Prostate gland (tissue), 2 donors: ENCODE results near the gene DDAH1. TPM values are rescaled to one million over a fixed set of nuclear protein-coding genes. Genes with fewer than 3 reads are reported as not detected.

Experiments used
- DNase-seq: peaks from one replicate; pipeline ENCODE4 v3.0.0-alpha.2; 2019; ENCODE audit warnings: low spot score
- H3K27ac ChIP-seq, 2 donors: fragments of 200-600 bp; sonication (generic); 2 replicates each; pipeline ENCODE4 v1.5.1; 2017 to 2019
- H3K27me3 ChIP-seq: fragments of 200-600 bp; sonication (generic); replicated peaks from 2 replicates; pipeline ENCODE4 v1.5.1; 2019; ENCODE audit not compliant: insufficient read depth
- H3K36me3 ChIP-seq, 2 donors: fragments of 200-600 bp; sonication (generic); 1 replicate in 1 of 2; 2 replicates in 1 of 2; pipeline versions ENCODE4 v1.5.1 to v1.8.1; 2017 to 2019
- H3K4me1 ChIP-seq: fragments of 200-600 bp; sonication (generic); replicated peaks from 2 replicates; pipeline ENCODE4 v1.5.1; 2019
- H3K4me3 ChIP-seq, 2 donors: fragments of 200-600 bp; sonication (generic); 2 replicates each; pipeline ENCODE4 v1.5.1; 2017 to 2019
- H3K9me3 ChIP-seq: fragments of 200-600 bp; sonication (generic); 2 replicates; pipeline ENCODE4 v1.5.1; 2017
- CTCF ChIP-seq, 4 experiments: fragments of 200-600 bp in 2 of 4; fragments of 450-650 bp in 2 of 4; sonication (generic) in 2 of 4; IDR thresholded peaks; 1 replicate in 3 of 4; 2 replicates in 1 of 4; pipeline ENCODE4 v1.5.1; 2016 to 2019; ENCODE audit warnings: antibody characterized with exemption in 4 of 4, mild to moderate bottlenecking in 2 of 4, moderate library complexity in 2 of 4
- POLR2A ChIP-seq: fragments of 450-650 bp; IDR thresholded peaks from one replicate; pipeline ENCODE4 v1.6.1; 2016; ENCODE audit warnings: antibody characterized with exemption, mild to moderate bottlenecking
- POLR2AphosphoS5 ChIP-seq: sonication (generic); formaldehyde crosslinking; IDR thresholded peaks from one replicate; pipeline ENCODE4 v1.6.1; 2017; ENCODE audit warnings: antibody characterized with exemption
- WGBS: methylation state at CpG from one replicate; pipeline ENCODE4 v1.1.5; 2018; 5-methylcytosine and 5-hydroxymethylcytosine counted together
- intact Hi-C: fragments of 100-400 bp; cut with DNase I; formaldehyde crosslinking; loops from one replicate; pipeline ENCODE4 v1.14.2; 2022
- total RNA-seq, 2 donors: library from RNA; depleted of rRNA; stranded (reverse); fragments of >200 nt; gene quantifications; one replicate each; pipeline ENCODE4 v1.1.0, GENCODE V29; 2016

DDAH1 gene
- total RNA-seq, 2 donors from 2014 or later, result 61.6 to 70.7 TPM

DNA sequence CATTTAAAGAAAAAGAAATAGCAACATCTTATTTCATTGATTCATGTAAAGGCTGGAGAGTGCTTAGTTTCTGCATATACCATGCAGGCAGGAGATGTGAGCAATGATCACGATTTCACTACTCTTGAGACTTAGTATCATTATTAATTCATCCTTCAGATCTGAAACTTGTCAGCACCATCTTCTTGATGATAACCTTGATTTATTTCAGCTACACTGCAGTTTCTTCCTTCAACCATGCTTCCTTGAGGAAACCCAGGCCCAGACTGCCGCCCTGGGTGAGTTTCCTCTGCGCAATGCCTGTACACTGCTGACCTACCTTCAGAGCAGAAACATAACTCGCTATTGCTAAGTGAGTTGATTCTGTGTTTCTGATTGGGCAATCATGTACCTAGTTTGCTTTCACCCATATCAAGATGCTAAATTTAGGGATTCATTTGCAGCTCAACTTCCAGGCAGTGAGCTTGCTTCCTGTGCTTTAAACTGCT is 175.1 kb downstream of the DDAH1 start:
- no peak overlapping the region for H3K4me3 ChIP-seq
- H3K36me3 ChIP-seq, result no peaks in the 10 kb centered on the region
- TF ChIP-seq POLR2A (no peak), CTCF (IDR thresholded peaks at IDR 0.05) (no peak), POLR2AphosphoS5 (no peak)
- 92% methylated on average over 4 of the region's 4 CpGs for WGBS
- DNase-seq, result no peak
- no peaks in the 10 kb centered on the region for H3K4me1 ChIP-seq
- no peaks in the 10 kb centered on the region for H3K27me3 ChIP-seq
- intact Hi-C loops, result no loop called here
- H3K9me3 ChIP-seq, result no peaks in the 10 kb centered on the region
- no peak overlapping the region for H3K27ac ChIP-seq

GRCh38 chr1:85289207-85289847 is 175.6 kb downstream of the DDAH1 start:
- no peaks in the 10 kb centered on the region for H3K36me3 ChIP-seq
- H3K27me3 ChIP-seq, result no peaks in the 10 kb centered on the region
- no peaks in the 10 kb centered on the region for H3K4me1 ChIP-seq
- 84% methylated on average over 9 of the region's 9 CpGs for WGBS
- intact Hi-C loops, result no loop called here
- H3K4me3 ChIP-seq, result no peak overlapping the region
- no peaks in the 10 kb centered on the region for H3K9me3 ChIP-seq
- no peak for DNase-seq
- no peak overlapping the region for H3K27ac ChIP-seq
- no peak for TF ChIP-seq POLR2AphosphoS5
- no peak for TF ChIP-seq POLR2A
- TF ChIP-seq CTCF (IDR thresholded peaks at IDR 0.05), result no peak

- WGBS, result 92% methylated on average over 2 of the region's 2 CpGs
- intact Hi-C loops, result no loop called here
- DNase-seq, result no peak
- H3K9me3 ChIP-seq, result no peaks in the 10 kb centered on the region
- TF ChIP-seq CTCF (IDR thresholded peaks at IDR 0.05) (no peak), POLR2AphosphoS5 (no peak), POLR2A (no peak)
- no peaks in the 10 kb centered on the region for H3K36me3 ChIP-seq
- H3K27me3 ChIP-seq, result no peaks in the 10 kb centered on the region
- H3K4me1 ChIP-seq, result no peaks in the 10 kb centered on the region
- H3K27ac ChIP-seq, result no peak overlapping the region
- H3K4me3 ChIP-seq, result no peak overlapping the region
Measured at GRCh38 chr1:85284202-85284601, 180.8 kb downstream of the DDAH1 start.

- 72% methylated on average over 11 of the region's 11 CpGs for WGBS
- Histone ChIP-seq H3K36me3 (no peaks in the 10 kb centered on the region), H3K27me3 (no peaks in the 10 kb centered on the region), H3K9me3 (no peaks in the 10 kb centered on the region), H3K4me1 (no peaks in the 10 kb centered on the region), H3K4me3 (no peak overlapping the region), H3K27ac (no peak overlapping the region)
- no peak for DNase-seq
- TF ChIP-seq POLR2AphosphoS5 (no peak), POLR2A (no peak), CTCF (IDR thresholded peaks at IDR 0.05) (no peak)
- intact Hi-C loops, result no loop called here
Measured at GRCh38 chr1:85283475-85284199, 181.3 kb downstream of the DDAH1 start.

DNA sequence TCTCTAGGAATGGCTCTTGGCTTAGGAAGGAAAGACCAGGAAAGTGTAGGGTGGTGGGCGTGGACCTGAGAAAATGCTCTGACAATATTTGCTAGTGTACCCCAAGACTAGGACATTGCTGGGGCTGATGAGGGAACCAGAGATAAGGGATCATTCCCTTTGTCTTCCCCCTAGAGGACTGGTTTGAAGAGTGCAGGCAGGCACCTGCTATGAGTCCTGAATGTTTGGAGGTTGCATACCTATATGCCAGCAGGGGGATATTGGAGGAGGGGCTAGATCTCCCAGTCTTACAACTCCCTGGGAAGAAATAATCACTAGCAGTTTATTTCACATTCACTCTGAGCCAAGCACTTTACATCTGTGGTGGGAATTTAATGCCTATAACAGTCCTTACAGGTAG is 182.5 kb downstream of the DDAH1 start:
- TF ChIP-seq POLR2A (no peak), POLR2AphosphoS5 (no peak), CTCF (IDR thresholded peaks at IDR 0.05) (no peak)
- Histone ChIP-seq H3K27me3 (no peaks in the 10 kb centered on the region), H3K27ac (no peak overlapping the region), H3K36me3 (no peaks in the 10 kb centered on the region), H3K9me3 (no peaks in the 10 kb centered on the region), H3K4me3 (no peak overlapping the region), H3K4me1 (no peaks in the 10 kb centered on the region)
- WGBS, result 79% methylated on average over 1 of the region's 1 CpG
- no peak for DNase-seq
- intact Hi-C loops, result no loop called here
